GM23338 (cell line): ENCODE data around the gene STX10. TPM values are rescaled to one million over a fixed set of nuclear protein-coding genes. Genes with fewer than 3 reads are reported as not detected.
"Not testable (repeated sequence)": the region's sequence is repeated elsewhere in the genome, so short reads cannot be mapped to it uniquely, and the experiment has no call there.

Experiments used
- ATAC-seq: fragments of 200-7000 bp; cut with Tn5 transposase; 3 replicates; pipeline ENCODE4 v1.9.1; 2020
- DNase-seq: peaks from one replicate; pipeline ENCODE4 v3.0.0-alpha.2; 2015; ENCODE audit warnings: low spot score
- H2AFZ ChIP-seq: fragments of 200-600 bp; sonication (generic); 2 replicates; pipeline ENCODE4 v1.8.0; 2016; ENCODE audit warnings: antibody characterized with exemption, mild to moderate bottlenecking, moderate library complexity
- H3F3A ChIP-seq: fragments of 200-600 bp; sonication (generic); replicated peaks from 2 replicates; pipeline ENCODE4 v1.8.0; 2017; ENCODE audit warnings: antibody characterized with exemption, mixed run types, low read depth
- H3K27ac ChIP-seq: fragments of 200-600 bp; sonication (generic); 2 replicates; pipeline ENCODE4 v1.6.1; 2016; ENCODE audit warnings: low read depth
- H3K27me3 ChIP-seq: fragments of 200-600 bp; sonication (generic); 2 replicates; pipeline ENCODE4 v1.8.0; 2016; ENCODE audit warnings: mild to moderate bottlenecking, mixed run types, moderate library complexity; ENCODE audit not compliant: insufficient read depth
- H3K36me3 ChIP-seq: fragments of 200-600 bp; sonication (generic); 2 replicates; pipeline ENCODE4 v1.8.0; 2016; ENCODE audit warnings: mild to moderate bottlenecking; ENCODE audit not compliant: insufficient read depth
- H3K4me1 ChIP-seq: fragments of 200-600 bp; sonication (generic); 2 replicates; pipeline ENCODE4 v1.8.0; 2016; ENCODE audit warnings: mild to moderate bottlenecking, moderate library complexity; ENCODE audit not compliant: insufficient read depth
- H3K4me2 ChIP-seq: fragments of 200-600 bp; sonication (generic); 2 replicates; pipeline ENCODE4 v1.7.1; 2017; ENCODE audit warnings: mixed run types
- H3K4me3 ChIP-seq: fragments of 200-600 bp; sonication (generic); 2 replicates; pipeline ENCODE4 v1.6.1; 2016; ENCODE audit warnings: mixed run types
- H3K79me2 ChIP-seq: fragments of 200-600 bp; sonication (generic); replicated peaks from 2 replicates; pipeline ENCODE4 v1.8.0; 2017; ENCODE audit warnings: mild to moderate bottlenecking; ENCODE audit not compliant: insufficient read depth
- H3K9me2 ChIP-seq: fragments of 200-600 bp; sonication (generic); 2 replicates; pipeline ENCODE4 v1.8.0; 2017; ENCODE audit not compliant: insufficient read depth
- H4K20me1 ChIP-seq: fragments of 200-600 bp; sonication (generic); replicated peaks from 2 replicates; pipeline ENCODE4 v1.8.0; 2017; ENCODE audit warnings: mild to moderate bottlenecking; ENCODE audit not compliant: insufficient read depth
- H3K27ac Mint-ChIP-seq: 2 replicates; pipeline ENCODE4 v1.8.0; 2020; ENCODE audit warnings: inconsistent platforms, mild to moderate bottlenecking, moderate library complexity, mixed read lengths
- H3K27me3 Mint-ChIP-seq: 3 replicates; pipeline ENCODE4 v1.8.0; 2022; ENCODE audit warnings: low read depth, mild to moderate bottlenecking, moderate library complexity, mixed read lengths, inconsistent platforms; ENCODE audit not compliant: insufficient read depth, poor library complexity
- H3K36me3 Mint-ChIP-seq: 3 replicates; pipeline ENCODE4 v1.8.0; 2021; ENCODE audit warnings: low read depth, mild to moderate bottlenecking, inconsistent platforms, moderate library complexity, mixed read lengths
- H3K4me1 Mint-ChIP-seq: 3 replicates; pipeline ENCODE4 v1.8.0; 2020; ENCODE audit warnings: mild to moderate bottlenecking, inconsistent platforms, mixed read lengths
- H3K4me3 Mint-ChIP-seq: 3 replicates; pipeline ENCODE4 v1.8.0; 2021; ENCODE audit warnings: moderate library complexity, mild to moderate bottlenecking, inconsistent platforms, mixed read lengths
- H3K9me3 Mint-ChIP-seq: 3 replicates; pipeline ENCODE4 v1.8.0; 2020; ENCODE audit warnings: moderate library complexity, mild to moderate bottlenecking, inconsistent platforms, mixed read lengths
- EZH2phosphoT487 ChIP-seq: fragments of 200-600 bp; sonication (generic); IDR thresholded peaks from one replicate; pipeline ENCODE4 v1.8.1; 2018; ENCODE audit warnings: antibody characterized with exemption; ENCODE audit not compliant: unreplicated experiment
- NANOG ChIP-seq: IDR thresholded peaks from 2 replicates; pipeline ENCODE4 v1.6.1; 2016; ENCODE audit warnings: antibody characterized with exemption, borderline replicate concordance
- REST ChIP-seq: IDR thresholded peaks from one replicate; pipeline ENCODE4 v1.6.1; 2018; ENCODE audit warnings: antibody characterized with exemption; ENCODE audit not compliant: unreplicated experiment
- STAT1 ChIP-seq: IDR thresholded peaks from one replicate; pipeline ENCODE4 v1.6.1; 2016; ENCODE audit warnings: antibody characterized with exemption; ENCODE audit not compliant: unreplicated experiment
- ZNF331 ChIP-seq: fragments of 250-450 bp; sonication (Bioruptor Pico); IDR thresholded peaks from 2 replicates; pipeline ENCODE4 v1.5.0; 2020; ENCODE audit warnings: low read depth, mild to moderate bottlenecking, moderate library complexity
- polyA plus RNA-seq: library from polyadenylated mRNA; unstranded; fragments of >200 nt; fragmentation: Nextera tagmentation; extraction: Ambion mirVana; gene quantifications from 2 replicates; pipeline ENCODE4 v1.2.1, GENCODE V29; 2016
- total RNA-seq: library from RNA; depleted of rRNA; stranded (reverse); fragments of >200 nt; shearing (Covaris generic); gene quantifications from 2 replicates; pipeline ENCODE4 v1.2.3, GENCODE V29; 2014

STX10 gene
- total and polyA plus RNA-seq, 2 experiments from 2014 or later, result 42.8 to 55.9 TPM

- H3K4me2 ChIP-seq, H3K4me3 ChIP-seq, H3K4me1 ChIP-seq, H3K9me2 ChIP-seq, H3F3A ChIP-seq, H2AFZ ChIP-seq, H3K36me3 ChIP-seq, DNase-seq, H3K4me3 Mint-ChIP-seq, ATAC-seq, H3K79me2 ChIP-seq, H3K4me1 Mint-ChIP-seq, H3K27me3 Mint-ChIP-seq, H3K27me3 ChIP-seq, H3K9me3 Mint-ChIP-seq, H3K27ac ChIP-seq, H3K36me3 Mint-ChIP-seq, H4K20me1 ChIP-seq, H3K27ac Mint-ChIP-seq: not testable (repeated sequence)
Observed at GRCh38 chr19:13186688-13187087, 36.5 kb upstream of the STX10 start.

GRCh38 chr19:13185763-13186657 is 35.8 kb upstream of the STX10 start:
- ATAC-seq, H3K4me2 ChIP-seq, H3K4me1 Mint-ChIP-seq, H3K36me3 ChIP-seq, H3K4me3 ChIP-seq, H3K4me3 Mint-ChIP-seq, H3K27me3 Mint-ChIP-seq, H3K9me3 Mint-ChIP-seq, H3K27ac Mint-ChIP-seq, DNase-seq, H3K27ac ChIP-seq, H3K4me1 ChIP-seq, H3K27me3 ChIP-seq, H3K9me2 ChIP-seq, H3K79me2 ChIP-seq, H3K36me3 Mint-ChIP-seq, H4K20me1 ChIP-seq, H3F3A ChIP-seq, H2AFZ ChIP-seq: not testable (repeated sequence)

GRCh38 chr19:13184926-13185325 is 34.8 kb upstream of the STX10 start:
- not testable (repeated sequence) for H3K4me2 ChIP-seq, H3K79me2 ChIP-seq, H2AFZ ChIP-seq, H3K9me3 Mint-ChIP-seq, H3K36me3 ChIP-seq, H3K4me3 ChIP-seq, H3K36me3 Mint-ChIP-seq, H4K20me1 ChIP-seq, DNase-seq, H3F3A ChIP-seq, H3K27me3 ChIP-seq, H3K9me2 ChIP-seq, H3K4me3 Mint-ChIP-seq, ATAC-seq, H3K27ac Mint-ChIP-seq, H3K27ac ChIP-seq, H3K4me1 ChIP-seq
- peaks cover 12% of the 10 kb centered on the region; the same call in 2 of the 3 replicates for H3K4me1 Mint-ChIP-seq
- H3K27me3 Mint-ChIP-seq, result peaks cover 12% of the 10 kb centered on the region

GRCh38 chr19:13181747-13182388 is 31.7 kb upstream of the STX10 start:
- Histone ChIP-seq H3K27me3 (no peaks in the 10 kb centered on the region), H3K36me3 (no peaks in the 10 kb centered on the region), H4K20me1 (no peaks in the 10 kb centered on the region), H3K79me2 (no peaks in the 10 kb centered on the region), H3K27ac (no peak overlapping the region), H3K4me3 (no peak overlapping the region), H3K9me2 (no peaks in the 10 kb centered on the region), H2AFZ (no peak overlapping the region), H3K4me2 (no peak overlapping the region), H3F3A (no peaks in the 10 kb centered on the region; the same call in 1 of the 2 replicates), H3K4me1 (no peaks in the 10 kb centered on the region)
- no peak for DNase-seq
- peaks cover 9% of the 10 kb centered on the region; the same call in 1 of the 3 replicates for H3K4me1 Mint-ChIP-seq
- TF ChIP-seq ZNF331 (CRISPR knock-in tag) (no peak), NANOG (no peak), STAT1 (no peak), EZH2phosphoT487 (no peak), REST (no peak)
- peaks cover 5% of the 10 kb centered on the region; the same call in 1 of the 3 replicates for H3K36me3 Mint-ChIP-seq
- H3K27me3 Mint-ChIP-seq, result peaks cover 8% of the 10 kb centered on the region
- ATAC-seq, result no peak; the same call in 2 of the 3 replicates
- peaks cover 2% of the 10 kb centered on the region; the same call in 1 of the 3 replicates for H3K9me3 Mint-ChIP-seq
- peak overlapping the region; percentile 75; the same call in 1 of the 2 replicates for H3K27ac Mint-ChIP-seq
- H3K4me3 Mint-ChIP-seq, result no peak overlapping the region

- DNase-seq, H3K4me1 Mint-ChIP-seq, H3K4me3 ChIP-seq, H3F3A ChIP-seq, H3K9me2 ChIP-seq, H3K4me3 Mint-ChIP-seq, H3K27ac Mint-ChIP-seq, ATAC-seq, H3K27ac ChIP-seq, H3K4me2 ChIP-seq, H4K20me1 ChIP-seq, H3K4me1 ChIP-seq, H3K9me3 Mint-ChIP-seq, H3K27me3 ChIP-seq, H2AFZ ChIP-seq, H3K36me3 ChIP-seq, H3K79me2 ChIP-seq, H3K36me3 Mint-ChIP-seq: not testable (repeated sequence)
- H3K27me3 Mint-ChIP-seq, result peaks cover 11% of the 10 kb centered on the region
Observed at GRCh38 chr19:13178291-13178690, 28.1 kb upstream of the STX10 start.
